Panc1 (cell line): ENCODE data around the gene CPSF4.

ENCODE experiments used
- POLR2AphosphoS5 ChIP-seq: IDR thresholded peaks from 2 replicates; pipeline ENCODE4 v1.6.1; 2012; ENCODE audit warnings: mild to moderate bottlenecking, low read depth, low read length, moderate library complexity
- TF ChIP-seq, protein P1 (sequence below): fragments of 450-650 bp; IDR thresholded peaks from 2 replicates; pipeline ENCODE4 v1.5.1; 2017; ENCODE audit warnings: mild to moderate bottlenecking

DNA sequence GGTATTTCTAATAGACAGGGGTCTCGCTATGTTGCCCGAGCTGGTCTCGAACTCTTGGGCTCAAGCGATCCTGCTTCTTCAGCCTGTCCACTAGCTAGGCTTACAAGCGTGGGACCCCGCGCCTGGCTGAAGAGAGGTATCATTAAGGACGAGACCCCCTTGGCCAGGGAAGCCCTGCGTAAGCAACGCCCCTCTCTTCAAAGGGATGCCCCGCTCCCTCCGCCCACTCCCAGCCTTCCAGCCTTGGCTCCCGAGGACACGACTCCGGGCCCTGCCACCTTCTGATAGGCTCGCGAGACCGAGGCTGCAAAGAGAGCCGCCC lies 65.5 kb downstream of the CPSF4 start:
- TF ChIP-seq, protein P1, sequence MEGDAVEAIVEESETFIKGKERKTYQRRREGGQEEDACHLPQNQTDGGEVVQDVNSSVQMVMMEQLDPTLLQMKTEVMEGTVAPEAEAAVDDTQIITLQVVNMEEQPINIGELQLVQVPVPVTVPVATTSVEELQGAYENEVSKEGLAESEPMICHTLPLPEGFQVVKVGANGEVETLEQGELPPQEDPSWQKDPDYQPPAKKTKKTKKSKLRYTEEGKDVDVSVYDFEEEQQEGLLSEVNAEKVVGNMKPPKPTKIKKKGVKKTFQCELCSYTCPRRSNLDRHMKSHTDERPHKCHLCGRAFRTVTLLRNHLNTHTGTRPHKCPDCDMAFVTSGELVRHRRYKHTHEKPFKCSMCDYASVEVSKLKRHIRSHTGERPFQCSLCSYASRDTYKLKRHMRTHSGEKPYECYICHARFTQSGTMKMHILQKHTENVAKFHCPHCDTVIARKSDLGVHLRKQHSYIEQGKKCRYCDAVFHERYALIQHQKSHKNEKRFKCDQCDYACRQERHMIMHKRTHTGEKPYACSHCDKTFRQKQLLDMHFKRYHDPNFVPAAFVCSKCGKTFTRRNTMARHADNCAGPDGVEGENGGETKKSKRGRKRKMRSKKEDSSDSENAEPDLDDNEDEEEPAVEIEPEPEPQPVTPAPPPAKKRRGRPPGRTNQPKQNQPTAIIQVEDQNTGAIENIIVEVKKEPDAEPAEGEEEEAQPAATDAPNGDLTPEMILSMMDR, result no peak
- TF ChIP-seq POLR2AphosphoS5, result no peak
